CD4-positive, alpha-beta T cell treated with Interleukin-17A for 1 hour (primary cell): Measurements from ENCODE around the gene PPP1R15B.

Experiments
- DNase-seq: peaks from one replicate; pipeline ENCODE4 v3.0.0-alpha.2; 2020

Gene PPP1R15B

DNA sequence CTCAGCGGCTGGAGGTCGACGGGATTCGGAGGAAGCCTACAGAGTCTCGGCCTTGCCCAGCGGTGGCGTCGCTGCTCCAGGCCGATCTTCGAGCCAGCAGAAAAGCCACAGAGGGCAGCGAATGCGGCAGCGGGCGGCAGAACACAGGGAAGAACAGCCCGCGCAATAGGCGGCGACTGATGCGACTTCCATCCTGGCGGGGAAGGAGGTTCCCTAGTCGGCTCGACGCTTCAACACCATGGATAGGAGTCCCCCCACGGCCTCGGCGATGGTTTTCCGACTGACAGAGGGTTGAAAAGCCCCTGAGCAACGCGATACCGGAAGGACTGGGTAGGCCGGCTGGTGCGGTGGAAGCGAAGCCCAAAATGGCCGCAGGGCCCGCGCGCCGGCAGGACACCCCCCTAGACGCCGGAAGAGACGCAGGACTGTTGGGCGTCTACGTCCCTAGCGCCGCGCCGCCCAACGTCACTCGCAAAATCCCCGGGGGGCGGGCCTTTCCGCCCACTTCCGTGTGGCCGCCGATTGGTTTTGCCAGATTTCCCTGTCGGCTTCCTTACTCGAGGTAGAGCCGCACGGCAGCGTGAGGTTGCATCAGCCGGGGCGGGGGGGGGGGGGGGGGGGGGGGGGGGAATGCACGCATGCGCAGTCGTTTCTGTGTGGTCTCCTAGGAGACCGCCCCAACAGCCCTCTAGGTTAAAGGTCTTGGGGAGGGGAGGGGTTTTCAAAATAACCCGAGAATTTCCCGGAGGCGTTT, at the start of gene PPP1R15B:
TSS of gene PPP1R15B (minus strand) at position 367 of the 754 bp plus-strand sequence. CDS start 406 bp downstream, outside the sequence.
- DNase-seq, result peak; percentile 99

DNA sequence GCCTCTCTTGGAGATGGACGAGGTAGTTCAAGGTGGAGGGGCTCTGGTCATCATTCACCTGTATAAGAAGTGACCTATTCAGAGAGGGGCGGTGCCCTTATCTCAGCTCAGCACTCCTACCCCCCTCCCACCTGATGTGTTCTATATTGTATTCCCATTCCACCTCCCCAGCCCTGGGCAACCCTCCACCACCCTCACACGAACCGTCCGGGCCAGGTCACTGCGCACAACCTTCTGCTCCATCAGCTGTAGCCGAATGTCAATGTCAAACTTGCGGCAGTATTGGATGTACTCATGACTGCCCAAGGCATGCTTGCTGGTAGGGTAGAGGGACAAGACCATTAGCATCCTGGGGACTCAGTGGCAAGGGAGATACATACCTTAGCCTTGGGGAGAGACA, 48.7 kb upstream of the PPP1R15B start:
- DNase-seq, result no peak

DNA sequence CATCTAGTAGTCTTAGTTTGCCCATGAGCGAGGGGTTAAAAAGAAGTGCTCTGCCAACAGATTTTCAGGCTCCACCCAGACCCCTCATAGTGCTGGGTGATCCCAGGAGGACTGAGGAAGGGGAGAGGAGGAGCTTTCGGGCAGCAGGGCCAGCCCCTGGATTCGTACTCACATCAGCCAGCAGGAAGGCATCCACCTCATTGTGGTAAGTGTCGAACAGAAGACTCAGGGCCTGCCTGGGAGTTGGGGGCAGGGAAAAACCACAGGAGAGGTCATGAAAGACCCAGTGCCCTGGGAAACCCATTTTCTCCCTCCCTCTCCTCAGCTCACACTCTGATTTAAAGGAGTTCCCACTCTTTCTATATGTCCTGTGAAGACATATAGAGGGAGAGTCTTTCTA, 48.1 kb upstream of the PPP1R15B start:
- DNase-seq, result no peak

- DNase-seq, result no peak
Measured at GRCh38 chr1:204457666-204458065, 46.0 kb upstream of the PPP1R15B start.

DNA sequence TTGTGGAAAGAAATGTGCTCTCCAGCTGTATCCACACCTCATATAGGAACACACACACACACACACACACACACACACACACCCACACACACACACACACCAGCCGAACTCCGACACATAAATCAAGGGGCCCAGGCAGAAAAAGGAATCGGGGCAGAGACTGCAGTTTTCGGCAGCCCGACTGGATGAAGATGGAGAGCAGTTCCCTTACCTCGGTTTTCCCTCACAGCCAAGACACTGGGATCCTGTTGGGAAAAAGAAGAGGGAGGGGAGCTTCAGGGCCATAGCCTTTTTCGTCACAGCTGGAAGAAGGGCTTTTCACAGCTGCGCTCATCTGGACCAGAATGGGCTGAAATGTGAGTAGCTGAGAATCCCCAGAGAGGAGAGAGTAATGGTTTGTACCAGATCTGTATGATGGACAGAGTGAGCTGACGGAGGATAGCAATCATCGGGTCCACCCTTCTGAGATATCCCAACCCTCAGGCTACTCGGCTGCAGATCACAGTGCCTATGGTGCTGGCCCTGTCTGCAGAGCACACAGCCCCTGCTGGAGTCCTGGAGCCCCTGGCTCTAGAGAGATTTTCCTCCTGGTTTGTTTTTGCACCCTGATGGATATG, 45.3 kb upstream of the PPP1R15B start:
- no peak for DNase-seq

DNA sequence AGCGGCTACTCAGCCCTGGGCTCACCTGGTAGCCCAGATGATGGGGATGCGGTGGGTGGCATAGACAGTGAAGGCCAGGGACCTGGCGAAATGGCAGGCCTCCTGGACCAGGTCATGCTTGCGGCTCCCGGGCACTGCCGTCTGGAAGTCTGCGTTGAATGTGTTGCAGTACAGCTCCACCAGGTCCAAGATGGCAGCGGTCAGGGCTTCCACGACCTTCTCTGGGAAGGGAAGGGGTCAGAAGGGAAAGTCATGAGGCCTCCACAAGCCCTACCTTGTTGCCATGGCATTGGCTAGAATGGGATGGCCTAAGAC, 44.2 kb upstream of the PPP1R15B start:
- DNase-seq, result no peak

DNA sequence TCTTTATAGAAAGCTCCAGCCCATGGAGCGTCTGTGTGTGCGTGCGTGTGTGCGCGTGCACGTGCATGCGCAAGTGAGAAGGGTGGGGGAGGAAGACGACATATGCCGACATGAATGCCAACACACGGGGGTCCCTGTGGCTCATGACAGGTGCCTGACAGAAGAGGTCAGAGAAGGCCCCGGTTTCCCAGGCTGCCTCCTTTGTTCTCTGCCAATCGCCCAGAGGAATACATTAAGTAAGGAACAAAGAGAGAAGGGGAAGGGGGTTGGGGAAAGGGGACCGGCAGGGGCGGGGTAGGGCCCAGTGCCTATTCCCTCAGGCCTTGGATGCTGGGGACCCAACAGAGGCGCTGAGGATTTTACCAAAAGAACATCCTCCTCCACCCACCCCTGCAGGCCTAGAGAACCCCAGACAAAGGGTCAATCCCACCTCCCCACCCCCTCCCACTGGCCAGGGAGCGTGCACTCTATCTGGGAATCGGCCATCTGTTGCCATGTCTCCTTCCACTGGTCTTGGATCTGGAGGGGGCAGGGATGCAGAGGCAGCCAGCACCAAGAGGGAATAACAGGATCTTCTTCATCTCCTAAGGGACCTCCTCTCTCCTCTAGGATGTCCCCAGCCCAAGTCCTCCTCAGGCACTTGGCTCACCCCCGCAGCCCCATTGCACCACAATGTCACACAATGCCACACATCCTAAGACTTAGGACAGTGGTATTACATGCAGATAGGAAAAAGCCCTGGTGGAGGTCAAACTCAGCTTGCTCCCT, 43.6 kb upstream of the PPP1R15B start:
- no peak for DNase-seq

DNA sequence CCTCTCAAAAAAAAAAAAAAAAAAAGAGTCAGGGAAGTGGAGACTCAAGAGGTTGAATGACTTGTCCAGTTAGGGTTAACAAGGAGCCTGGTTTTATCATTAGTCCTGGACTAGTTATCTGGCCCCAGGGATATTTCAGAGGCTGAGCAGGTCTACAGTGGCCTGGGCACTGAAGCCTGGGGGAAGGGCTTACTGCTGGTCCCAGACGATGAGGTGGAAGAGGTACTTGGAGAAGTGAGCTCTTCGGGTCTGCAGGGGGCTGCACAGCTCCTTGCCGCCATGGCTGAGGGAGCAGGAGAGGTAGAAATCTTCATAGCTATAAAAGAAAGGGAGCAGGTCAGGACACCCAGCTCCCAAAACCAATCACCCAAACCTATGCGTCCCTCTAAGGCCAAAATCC, 42.9 kb upstream of the PPP1R15B start:
- no peak for DNase-seq

GRCh38 chr1:204453141-204453772, 41.6 kb upstream of the PPP1R15B start:
- DNase-seq, result peak; percentile 91

GRCh38 chr1:204451352-204452124, 39.9 kb upstream of the PPP1R15B start:
- no peak for DNase-seq

DNA sequence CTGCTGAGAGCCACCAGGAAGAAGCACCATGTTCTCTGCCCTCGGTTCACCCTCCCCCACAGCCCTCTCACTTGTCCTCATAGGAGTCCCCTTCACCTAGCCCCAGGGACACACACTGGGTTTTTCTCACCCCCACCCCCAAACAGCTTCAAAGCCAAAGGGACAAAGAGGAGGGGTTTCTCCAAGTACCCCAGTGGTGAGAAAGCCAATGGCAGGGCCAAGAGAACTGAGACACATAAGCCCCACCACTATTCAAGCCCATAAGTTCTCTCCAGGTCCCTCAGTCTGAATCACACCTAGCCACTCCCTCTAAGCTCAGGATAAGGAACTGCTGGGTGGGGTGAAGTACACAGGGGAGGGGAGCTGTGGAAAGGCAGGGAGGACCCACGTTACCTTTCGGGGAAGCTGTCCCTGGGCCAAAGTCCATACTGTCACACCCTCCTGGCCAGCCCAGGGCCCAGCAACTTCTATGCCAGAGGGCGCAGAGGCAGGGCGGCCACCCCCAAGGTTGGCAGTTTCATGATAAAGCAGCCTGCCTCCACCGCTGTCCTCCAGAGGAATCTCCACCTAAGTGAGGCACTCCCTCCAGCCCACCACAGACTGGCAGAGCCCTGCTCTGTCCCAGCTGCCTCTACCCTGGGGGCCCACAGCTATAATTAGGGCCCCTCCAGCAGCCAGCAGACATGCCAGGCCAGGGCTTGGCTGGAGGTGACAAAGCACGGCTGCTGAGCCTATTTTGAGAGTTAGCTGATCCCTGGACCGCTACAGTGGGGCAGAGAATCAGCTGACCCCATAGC, 39.0 kb upstream of the PPP1R15B start:
- no peak for DNase-seq

DNA sequence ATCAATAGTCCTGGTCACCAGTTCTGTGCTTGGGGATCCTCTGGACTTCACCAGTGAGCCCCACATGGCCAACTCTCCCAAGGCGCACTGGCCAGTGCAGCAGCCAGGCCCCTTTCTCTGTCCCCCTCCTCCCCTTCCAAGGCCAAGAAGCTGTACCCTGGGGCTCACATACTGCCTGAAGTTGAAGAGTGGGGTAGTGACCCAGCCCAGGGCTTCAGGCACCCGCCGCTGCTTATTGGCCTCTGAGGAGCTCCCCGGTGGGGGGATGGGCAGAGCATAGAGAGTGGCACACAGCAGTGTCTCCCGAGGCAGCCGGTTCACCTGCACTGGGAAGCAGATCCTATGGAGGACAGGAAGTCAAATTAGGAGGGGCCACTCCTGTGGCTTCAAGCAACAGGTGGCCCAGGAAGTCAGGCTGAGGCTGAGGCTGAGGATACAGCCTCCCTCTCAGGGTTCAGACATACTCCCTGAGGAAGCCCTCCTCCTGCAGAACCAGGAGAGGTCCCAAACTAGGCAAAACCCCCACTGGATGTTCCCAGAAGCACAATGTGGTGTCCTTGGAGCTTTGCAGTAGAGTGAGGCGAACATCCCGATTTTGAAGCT, 38.2 kb upstream of the PPP1R15B start:
- no peak for DNase-seq

DNA sequence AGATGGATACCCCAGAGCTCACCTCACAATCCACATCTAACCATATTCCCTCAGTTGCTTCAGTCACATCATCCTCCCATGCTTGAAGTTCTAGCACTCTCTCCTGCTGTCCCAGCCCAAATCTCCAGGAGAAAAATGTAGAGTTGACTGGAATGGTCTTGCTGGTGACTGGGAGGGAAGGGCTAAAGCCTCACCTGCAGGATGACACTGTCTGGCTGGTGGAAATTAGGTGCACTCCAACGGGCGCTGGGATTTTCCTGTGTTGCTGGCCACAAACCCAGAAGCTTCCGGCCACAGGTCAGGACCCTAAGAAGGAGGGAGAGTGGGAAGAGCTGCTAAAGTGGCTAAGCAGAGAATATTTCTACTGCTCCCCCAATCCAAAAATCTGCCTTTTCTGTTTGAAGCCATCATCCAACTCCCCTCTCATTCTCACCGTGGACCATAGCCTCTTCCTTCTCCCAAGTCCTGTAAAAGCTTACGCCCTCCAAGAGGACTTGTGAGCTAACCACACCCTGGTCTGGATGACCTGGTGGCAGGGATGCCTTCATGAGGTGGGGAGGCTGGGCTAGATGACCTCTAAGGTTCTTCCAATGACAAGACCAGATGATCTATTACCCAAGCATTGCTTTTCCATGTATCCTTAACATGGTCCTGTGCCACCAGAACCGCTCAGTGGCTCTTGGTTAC, 37.5 kb upstream of the PPP1R15B start:
- no peak for DNase-seq

GRCh38 chr1:204448344-204448964, 36.8 kb upstream of the PPP1R15B start:
- DNase-seq, result no peak

DNA sequence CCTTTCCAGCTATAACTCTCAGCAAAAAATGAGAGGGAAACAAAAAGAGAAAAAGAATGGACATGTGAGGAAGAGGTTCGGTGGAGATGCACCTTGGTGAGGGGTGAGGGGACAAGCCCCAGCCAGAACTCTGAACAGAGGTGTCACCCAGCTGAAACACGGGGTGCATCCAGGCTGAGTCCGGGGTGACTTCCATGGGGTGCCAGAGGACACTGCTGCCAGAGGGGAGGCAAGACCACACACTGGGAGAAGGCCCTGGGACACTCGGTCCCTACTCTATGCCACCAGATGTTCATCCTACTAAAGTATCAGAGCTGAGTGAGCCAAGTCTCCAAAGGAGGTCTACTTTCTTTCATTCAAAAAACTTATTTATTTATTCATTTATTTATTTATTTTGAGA, 36.1 kb upstream of the PPP1R15B start:
- DNase-seq, result no peak

- DNase-seq, result no peak
Measured at GRCh38 chr1:204447190-204447589, 35.6 kb upstream of the PPP1R15B start.

DNA sequence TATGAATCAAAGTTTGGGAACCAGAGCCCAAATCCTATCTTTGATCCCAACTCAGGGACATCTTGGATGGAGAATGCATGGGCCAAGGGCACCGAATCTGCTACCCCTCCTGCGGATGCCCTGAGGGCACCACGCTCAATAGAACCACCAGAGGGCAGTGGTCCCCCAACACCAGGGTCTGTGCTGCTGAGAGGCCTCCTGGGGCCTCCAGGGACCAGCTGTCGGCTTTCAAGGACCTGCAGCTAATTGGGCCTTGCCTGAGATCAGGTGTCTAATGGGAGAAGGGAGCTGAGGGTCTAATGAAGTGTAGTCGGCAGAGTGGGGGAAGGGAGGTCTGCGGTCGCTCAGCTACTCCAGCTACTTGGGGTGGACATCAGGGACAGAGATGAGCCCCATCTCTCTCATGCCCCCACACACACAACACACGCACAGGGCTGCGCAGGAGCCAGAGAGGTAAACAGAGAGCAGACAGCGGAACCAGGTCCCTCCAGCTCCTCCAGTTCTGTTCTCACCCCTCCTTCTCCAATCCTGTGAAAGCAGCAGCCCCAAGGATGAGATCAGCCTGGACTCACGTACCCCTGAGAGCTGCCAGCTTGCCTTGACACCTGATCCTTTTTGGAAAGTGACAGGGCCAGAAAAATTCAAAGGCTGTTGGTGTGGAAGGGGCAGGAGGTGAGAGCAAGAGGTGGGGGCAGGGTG, 34.9 kb upstream of the PPP1R15B start:
- peak; percentile 86 for DNase-seq

- DNase-seq, result peak; percentile 52
Measured at GRCh38 chr1:204445860-204446412, 34.3 kb upstream of the PPP1R15B start.

DNA sequence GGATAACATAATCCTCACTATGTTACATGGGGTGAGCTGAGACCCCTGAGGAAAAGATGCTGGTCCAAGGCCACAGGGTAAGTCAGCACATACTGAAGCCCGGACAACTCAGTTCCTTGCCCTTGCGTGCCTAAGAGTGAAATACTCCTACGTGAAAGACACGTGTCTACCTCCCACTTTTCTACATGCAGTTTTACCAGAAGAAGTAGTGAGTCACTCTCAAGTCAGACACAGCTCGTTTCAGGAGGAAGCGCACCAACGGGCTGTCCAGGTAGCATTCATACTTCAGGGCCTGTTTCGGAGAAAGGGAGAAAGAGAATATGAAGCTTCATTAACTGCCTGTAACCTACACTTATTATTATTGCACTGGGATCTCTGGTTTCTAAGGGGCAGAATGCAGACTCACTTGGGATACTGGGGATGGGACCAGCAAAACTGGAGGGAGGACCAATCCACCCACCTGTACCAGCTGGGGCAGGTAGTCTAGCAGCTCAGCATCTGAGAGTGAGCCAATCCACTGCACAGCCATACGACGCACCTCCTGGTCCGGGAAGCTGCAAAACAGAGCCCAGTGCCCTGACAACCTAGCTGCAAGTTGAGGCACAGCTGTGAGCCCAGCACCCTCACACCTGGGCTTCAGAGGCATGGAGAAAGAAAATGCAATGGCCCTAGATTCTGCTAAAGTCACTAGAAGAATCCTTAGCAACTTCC, 32.4 kb upstream of the PPP1R15B start:
- no peak for DNase-seq
